T-helper 2 cell (primary cell): ENCODE results near the gene KLLN.
"Not testable (repeated sequence)": the region's sequence is repeated elsewhere in the genome, so short reads cannot be mapped to it uniquely, and the experiment has no call there.

ENCODE experiments used
- DNase-seq, 5 experiments: peaks; one replicate each; pipeline versions ENCODE4 v3.0.0 to v3.0.0-alpha.2; 2012 to 2022
- total RNA-seq, 2 donors: gene quantifications; one replicate each; lab custom pipeline; 2026; lab: John Stamatoyannopoulos, UW

KLLN gene
- 1.6 to 1.8 reads per million in 2 donors for total RNA-seq

DNA sequence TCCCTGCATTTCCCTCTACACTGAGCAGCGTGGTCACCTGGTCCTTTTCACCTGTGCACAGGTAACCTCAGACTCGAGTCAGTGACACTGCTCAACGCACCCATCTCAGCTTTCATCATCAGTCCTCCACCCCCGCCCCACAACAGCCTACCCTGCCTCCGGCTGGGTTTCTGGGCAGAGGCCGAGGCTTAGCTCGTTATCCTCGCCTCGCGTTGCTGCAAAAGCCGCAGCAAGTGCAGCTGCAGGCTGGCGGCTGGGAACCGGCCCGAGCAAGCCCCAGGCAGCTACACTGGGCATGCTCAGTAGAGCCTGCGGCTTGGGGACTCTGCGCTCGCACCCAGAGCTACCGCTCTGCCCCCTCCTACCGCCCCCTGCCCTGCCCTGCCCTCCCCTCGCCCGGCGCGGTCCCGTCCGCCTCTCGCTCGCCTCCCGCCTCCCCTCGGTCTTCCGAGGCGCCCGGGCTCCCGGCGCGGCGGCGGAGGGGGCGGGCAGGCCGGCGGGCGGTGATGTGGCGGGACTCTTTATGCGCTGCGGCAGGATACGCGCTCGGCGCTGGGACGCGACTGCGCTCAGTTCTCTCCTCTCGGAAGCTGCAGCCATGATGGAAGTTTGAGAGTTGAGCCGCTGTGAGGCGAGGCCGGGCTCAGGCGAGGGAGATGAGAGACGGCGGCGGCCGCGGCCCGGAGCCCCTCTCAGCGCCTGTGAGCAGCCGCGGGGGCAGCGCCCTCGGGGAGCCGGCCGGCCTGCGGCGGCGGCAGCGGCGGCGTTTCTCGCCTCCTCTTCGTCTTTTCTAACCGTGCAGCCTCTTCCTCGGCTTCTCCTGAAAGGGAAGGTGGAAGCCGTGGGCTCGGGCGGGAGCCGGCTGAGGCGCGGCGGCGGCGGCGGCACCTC is at the start of gene KLLN, which contains the start of gene PTEN:
Gene KLLN (minus strand): TSS at position 481 of the 891 bp plus-strand sequence. CDS start 1,046 bp downstream, outside the sequence.
Gene PTEN (plus strand): TSS at position 573 of the 891 bp plus-strand sequence. CDS start 845 bp downstream, outside the sequence.
- peak; percentile 66 to 95 (median 76) for DNase-seq

- DNase-seq, result not testable (repeated sequence)
Observed at GRCh38 chr10:87903396-87903795, 40.1 kb upstream of the KLLN start.

GRCh38 chr10:87897957-87898356 is 34.6 kb upstream of the KLLN start:
- DNase-seq, result not testable (repeated sequence)

- no peak for DNase-seq
Observed at GRCh38 chr10:87896216-87896615, 32.9 kb upstream of the KLLN start.

- no peak for DNase-seq
Observed at GRCh38 chr10:87895430-87895829, 32.1 kb upstream of the KLLN start.

DNA sequence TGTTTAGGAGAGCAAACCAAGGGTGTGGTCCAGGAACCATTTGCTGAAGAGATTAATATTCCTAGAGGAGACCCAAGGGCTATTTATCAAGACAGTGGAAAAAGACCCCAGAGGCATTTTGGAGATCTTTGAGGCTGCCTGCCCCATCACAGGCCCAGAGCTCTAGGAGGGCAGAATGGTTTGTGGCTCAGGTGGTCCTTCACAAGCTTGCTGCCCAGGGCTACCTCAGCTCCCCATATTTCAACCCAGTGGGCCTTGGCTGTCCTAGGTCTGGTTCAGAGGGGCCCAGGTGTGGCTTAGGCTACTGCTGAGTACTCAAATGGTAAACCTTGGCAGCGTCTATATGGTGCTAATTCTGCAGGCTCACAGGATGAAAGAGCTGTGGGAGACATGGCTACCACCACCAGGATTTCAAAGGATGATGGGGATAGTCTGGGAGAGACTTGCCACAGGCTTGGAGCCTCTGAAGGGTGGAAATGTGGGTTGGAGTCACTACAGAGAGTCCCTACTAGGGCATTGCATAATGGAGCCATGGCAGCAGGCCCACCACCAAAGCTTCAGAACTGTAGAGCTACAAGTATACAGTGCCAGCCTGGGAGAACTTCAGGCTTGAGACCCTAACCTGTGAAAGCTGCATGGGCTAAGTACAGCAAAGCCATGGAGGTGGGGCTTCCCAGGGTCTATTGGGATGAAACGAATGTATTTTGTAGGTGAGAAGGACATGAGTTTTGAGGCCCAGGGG is 24.4 kb upstream of the KLLN start:
- DNase-seq, result no peak

- no peak for DNase-seq
Observed at GRCh38 chr10:87887146-87887545, 23.8 kb upstream of the KLLN start.

GRCh38 chr10:87886635-87887034 is 23.3 kb upstream of the KLLN start:
- no peak for DNase-seq

- no peak for DNase-seq
Observed at GRCh38 chr10:87882555-87883294, 19.4 kb upstream of the KLLN start.

DNA sequence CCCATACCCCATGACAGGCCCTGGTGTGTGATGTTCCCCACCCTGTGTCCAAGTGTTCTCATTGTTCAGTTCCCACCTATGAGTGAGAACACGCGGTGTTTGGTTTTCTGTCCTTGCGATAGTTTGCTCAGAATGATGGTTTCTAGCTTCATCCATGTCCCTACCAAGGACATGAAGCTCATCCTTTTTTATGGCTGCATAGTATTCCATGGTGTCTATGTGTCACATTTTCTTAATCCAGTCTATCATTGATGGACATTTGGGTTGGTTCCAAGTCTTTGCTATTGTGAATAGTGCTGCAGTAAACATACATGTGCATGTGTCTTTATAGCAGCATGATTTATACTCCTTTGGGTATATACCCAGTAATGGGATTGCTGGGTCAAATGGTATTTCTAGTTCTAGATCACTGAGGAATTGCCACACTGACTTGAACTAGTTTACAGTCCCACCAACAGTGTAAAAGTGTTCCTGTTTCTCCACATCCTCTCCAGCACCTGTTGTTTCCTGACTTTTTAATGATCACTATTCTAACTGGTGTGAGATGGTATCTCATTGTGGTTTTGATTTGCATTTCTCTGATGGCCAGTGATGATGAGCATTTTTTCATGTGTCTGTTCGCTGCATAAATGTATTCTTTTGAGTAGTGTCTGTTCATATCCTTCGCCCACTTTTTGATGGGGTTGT is 18.2 kb upstream of the KLLN start:
- DNase-seq, result not testable (repeated sequence)

- no peak for DNase-seq
Observed at GRCh38 chr10:87880336-87880735, 17.0 kb upstream of the KLLN start.

GRCh38 chr10:87878664-87879459 is 15.5 kb upstream of the KLLN start:
- DNase-seq, result peak in 1 of 5 experiments; percentile 20

GRCh38 chr10:87875929-87876571 is 12.7 kb upstream of the KLLN start:
- DNase-seq, result no peak

GRCh38 chr10:87873656-87874055 is 10.3 kb upstream of the KLLN start:
- no peak for DNase-seq

DNA sequence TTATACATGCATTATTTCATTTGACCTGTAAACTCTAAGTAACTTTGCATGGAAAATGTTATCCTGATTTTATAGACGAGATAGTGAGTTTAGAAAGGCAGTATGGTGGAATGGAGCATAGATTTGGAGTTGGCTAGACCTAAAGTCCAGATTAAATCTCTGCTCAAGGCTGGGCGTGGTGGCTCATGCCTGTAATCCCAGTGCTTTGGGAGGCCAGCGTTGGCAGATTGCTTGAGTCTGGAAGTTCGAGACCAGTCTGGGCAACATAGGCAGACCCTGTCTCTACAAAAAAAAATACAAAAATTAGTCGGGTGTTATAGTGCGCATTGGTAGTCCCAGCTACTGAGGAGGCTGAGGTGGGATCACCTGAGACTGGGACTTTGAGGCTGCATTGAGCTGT is 9.5 kb upstream of the KLLN start:
- DNase-seq, result no peak

DNA sequence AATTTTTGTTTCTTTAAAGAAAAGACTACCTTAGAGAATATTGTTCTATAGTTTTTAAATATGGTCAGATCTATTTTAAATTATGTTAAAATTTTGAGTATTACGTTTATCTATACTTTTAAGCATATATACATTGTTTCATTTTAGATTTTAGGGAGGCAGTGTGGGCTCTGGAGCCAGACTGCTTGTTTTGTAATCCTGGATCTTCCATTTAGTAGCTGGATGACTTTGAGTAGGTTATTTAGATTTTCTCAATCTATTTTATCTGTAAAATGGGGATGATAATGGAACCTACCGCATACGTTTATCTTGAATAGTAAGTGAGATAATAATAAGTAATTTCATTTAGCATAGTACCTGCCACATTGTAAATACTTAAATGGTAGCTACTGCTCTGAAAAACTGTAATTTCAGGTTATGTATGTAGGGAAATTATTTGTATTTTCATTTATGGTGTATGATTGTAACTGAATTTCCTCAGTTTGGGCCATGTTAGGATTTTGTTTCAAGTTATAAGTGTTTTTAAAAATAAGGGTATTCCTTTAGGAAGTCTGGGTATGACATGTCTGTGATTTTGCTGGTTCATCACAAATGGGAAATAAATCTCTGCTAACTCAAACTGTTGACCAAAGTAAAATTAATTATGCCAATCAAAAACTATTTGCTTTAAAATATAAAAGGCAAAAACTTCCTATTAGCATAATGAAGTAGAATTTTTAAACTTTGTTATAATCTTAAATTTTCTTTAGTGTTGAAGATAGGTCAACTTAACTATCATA is 6.6 kb upstream of the KLLN start:
- no peak for DNase-seq

- DNase-seq, result not testable (repeated sequence)
Observed at GRCh38 chr10:87869139-87869538, 5.8 kb upstream of the KLLN start.

DNA sequence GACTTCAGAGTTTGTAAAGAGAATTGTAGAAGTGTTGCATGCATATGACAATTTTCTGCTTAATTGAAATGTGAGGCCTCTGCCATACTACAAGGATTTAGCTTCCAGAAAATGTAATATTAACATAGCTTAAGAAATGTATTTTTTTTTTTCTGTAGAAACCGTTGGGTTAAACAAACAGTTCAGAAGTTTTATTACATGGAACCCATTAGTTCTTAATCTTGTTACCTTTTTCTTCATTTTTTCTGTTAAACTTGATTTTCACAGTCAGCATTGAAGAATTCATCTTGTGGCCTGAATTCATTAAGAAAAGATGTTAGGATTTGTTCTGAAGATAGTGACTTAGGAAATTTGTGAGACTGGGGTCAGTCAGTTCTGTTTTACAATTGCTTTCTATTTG is 4.9 kb upstream of the KLLN start:
- DNase-seq, result no peak

DNA sequence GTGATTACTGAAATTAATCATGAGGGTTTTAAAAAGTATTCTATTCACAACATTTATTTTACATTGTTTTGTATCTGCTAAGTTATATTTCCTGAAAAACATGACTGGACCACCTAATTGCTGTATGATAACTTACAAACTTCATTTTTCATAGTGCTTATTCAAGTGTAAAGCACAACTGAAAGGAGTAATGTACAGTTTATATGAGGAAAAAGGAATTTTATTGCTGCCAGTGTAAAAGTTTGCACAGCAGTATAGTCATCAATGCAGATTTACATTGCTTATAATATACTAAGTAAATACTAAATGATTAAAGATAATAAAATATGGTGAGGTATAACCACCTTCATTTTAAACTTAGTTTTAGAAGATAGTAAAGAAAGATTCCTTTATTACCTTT is 4.1 kb upstream of the KLLN start:
- no peak for DNase-seq

DNA sequence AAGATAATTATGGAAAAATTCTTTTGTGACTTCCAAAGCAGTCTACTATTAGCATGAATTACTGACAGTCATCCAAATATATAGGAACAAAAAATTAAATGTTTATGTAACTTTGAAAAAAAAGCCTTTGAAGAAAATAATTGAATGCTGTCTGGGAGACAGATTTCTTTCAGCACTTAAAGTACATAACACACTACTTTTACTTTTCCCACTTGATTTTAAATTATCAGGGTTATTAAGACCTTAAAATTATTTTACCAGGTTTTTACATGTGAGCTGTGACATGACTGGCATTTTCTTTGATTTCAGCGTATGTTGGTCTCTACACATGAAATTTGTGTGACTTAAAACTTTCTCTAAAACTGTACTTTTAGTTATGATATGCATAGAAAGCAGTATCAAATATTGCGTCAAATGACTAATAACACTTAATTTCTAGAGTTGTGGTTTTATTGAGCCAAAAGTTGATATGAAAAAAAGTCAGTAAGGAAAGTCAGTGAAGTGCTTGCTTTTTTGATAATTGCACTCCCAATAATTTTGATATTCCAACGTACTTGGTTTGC is 3.2 kb upstream of the KLLN start:
- peak in 1 of 5 experiments; percentile 17 for DNase-seq
